Inferior parietal cortex (tissue), 1 donor: Measurements from ENCODE around the gene SMYD3.
"Not testable (repeated sequence)": the region's sequence is repeated elsewhere in the genome, so short reads cannot be mapped to it uniquely, and the experiment has no call there.

Experiments used
- DNase-seq: peaks from one replicate; pipeline ENCODE4 v3.0.0-alpha.2; 2016; ENCODE audit errors: extremely low spot score

Gene SMYD3

DNA sequence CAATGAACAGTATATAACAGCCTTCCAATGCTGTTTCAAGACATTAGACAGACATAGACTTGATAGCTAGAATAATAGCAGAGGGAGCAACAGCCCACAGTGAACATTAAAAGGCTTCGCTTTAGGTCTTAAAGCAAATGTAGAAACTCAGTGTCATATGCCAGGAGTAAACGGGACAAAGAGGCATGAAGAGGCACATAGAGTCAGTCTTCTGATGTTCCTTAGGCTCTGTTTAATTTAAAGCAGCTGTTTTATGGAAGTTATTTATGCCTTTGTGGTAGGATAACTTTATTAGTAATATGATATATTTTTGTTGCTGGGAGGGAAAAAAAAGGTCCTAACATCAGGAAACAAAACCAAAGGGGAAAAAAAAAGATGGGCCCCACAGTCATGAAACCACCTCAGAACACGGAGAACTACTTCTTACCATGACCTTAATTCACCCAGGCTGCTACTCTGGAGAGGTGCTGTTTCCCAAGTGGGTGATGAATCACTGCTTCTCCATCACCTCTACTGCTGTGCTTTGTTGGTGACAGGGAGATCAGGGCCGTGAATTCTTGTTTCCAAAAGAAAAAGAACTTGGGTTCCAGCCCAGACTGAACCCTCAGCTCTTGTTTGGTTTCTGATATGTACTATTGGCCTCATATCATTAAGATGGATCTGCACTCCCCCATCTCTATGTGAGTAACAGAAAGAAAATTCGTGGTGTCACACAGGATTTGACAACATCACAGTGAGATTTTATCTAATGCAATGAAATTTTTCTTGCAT lies 735.4 kb downstream of the SMYD3 start:
- DNase-seq, result no peak

- no peak for DNase-seq
Observed at GRCh38 chr1:245770156-245770555, 736.9 kb downstream of the SMYD3 start.

GRCh38 chr1:245768596-245768995 lies 738.5 kb downstream of the SMYD3 start:
- DNase-seq, result no peak

GRCh38 chr1:245765230-245766000 lies 741.7 kb downstream of the SMYD3 start:
- DNase-seq, result no peak

DNA sequence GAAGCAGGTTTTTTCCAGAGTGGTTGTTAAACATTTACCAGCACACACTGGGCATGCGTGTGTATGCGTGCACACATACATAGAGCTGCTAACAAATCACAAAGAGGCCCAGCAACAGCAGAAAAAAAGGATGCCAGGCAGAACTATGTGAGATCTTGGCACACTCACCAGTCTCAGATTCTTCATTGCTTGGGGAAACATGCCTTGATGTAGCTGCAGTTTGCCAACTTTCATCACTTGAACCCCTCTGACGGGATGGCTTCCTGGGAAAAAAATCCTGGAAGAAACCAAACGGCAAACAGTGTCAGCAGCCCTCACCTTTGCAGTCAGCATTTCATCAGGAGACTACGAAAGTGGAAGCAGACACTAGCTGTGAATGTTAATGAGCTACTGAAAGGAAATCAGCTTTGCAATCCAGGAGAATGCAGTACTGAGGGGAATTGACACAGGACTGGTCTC lies 743.2 kb downstream of the SMYD3 start:
- no peak for DNase-seq

DNA sequence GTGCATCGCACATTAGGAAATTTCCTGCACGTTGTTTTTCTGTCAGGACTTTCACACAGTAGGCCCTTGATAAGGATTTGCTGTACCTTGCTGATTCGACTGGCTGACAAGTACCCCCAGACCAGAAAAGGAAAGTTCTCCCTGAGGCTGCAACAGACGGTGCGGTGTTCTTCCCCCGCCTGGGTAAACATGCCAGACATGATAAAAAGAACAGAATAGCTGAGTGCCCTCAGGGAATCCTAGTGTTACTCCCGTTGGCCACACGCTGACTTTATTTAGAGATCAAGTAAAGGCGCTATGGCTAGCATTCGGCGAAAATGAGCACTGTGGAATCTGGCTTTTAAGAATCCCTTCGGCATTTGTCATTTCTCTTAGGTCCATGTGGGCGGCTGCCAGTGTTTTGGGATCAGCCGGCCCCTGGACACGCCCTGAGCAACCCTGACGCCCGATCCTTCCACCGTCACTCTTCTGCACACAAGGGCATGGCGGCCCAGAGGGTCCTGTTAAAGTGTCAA lies 744.6 kb downstream of the SMYD3 start:
- DNase-seq, result no peak

DNA sequence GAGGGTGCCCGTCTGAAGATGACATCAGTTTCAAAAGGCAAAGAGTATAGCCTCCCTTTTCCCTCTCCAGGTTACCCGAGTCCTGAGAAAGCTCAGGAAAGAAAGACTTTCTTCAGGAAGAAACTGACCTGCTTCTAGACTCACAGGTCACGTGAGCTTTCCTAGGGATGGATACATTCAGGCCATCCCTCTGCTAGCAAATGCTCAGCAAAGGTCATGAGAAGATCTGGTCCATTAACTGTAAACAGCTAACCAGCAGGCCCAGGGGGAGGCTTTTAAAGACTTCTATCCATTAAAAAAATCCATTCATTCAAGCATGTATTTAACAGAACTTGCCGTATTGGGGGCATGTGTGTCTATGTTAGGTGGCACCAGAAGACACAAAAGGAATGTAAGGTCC lies 746.8 kb downstream of the SMYD3 start:
- DNase-seq, result no peak

- no peak for DNase-seq
Observed at GRCh38 chr1:245754463-245754961, 752.6 kb downstream of the SMYD3 start.

DNA sequence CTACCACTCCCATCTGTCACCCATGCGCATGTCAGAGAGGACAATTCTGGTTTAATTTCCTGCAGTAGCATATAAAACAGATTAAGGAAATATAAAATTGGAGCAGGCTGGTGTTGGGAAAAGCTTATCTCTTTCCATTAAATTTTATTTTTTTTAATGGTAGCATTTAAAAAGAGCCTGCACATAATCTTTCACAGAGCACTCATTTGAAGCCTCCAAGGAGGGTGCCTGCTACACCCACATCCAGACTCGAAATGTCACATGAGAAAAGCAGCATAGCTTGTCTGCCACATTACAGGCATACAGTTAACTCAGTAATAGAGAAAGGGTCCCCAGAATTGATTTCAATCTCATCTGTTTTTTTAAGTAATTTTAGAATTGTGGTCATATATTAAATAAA lies 753.3 kb downstream of the SMYD3 start:
- no peak for DNase-seq

- DNase-seq, result no peak
Observed at GRCh38 chr1:245752561-245752960, 754.5 kb downstream of the SMYD3 start.

DNA sequence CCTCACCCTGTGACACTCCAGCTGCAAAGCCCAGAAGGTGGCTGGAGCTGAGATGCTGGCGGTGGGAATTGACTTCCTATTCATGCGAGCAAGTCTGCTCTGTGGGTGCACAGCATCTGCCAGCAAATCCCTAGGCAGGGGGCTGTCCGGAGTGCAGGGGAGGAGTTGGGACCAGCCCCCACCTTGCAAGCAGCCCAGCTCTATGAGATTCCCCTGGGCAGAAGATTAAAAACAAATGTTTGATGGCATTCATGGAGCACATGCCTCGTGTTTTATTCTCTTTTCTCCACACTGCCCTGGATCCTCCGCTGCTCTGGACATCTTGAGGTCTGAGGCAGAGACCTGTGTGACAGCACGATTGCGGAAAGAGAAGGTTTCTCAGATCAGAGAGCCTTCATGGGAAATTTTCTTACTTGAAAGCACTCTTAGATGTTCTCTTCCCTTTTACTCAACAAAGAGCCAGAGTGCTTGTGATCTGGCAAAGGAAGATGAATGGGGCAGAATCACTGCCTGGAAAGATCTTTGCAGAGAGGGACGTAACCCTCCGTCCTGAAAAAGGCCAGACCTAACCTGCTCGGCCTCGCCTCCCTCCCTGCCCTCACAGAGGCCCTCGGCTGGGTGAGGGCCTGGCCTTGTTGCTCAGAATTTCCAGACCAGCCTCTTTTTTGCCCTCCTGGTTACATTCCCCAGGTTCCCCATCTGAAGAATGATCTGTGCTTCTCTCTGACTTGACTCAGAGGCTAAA lies 755.2 kb downstream of the SMYD3 start:
- no peak for DNase-seq

GRCh38 chr1:245751116-245751515 lies 756.0 kb downstream of the SMYD3 start:
- DNase-seq, result no peak

- no peak for DNase-seq
Observed at GRCh38 chr1:245750261-245750660, 756.8 kb downstream of the SMYD3 start.

GRCh38 chr1:245749053-245749452 lies 758.0 kb downstream of the SMYD3 start:
- no peak for DNase-seq

GRCh38 chr1:245748646-245749045 lies 758.4 kb downstream of the SMYD3 start:
- no peak for DNase-seq

- DNase-seq, result no peak
Observed at GRCh38 chr1:245748240-245748639, 758.8 kb downstream of the SMYD3 start.

- DNase-seq, result no peak
Observed at GRCh38 chr1:245742896-245743295, 764.2 kb downstream of the SMYD3 start.

- not testable (repeated sequence) for DNase-seq
Observed at GRCh38 chr1:245740336-245740735, 766.7 kb downstream of the SMYD3 start.

GRCh38 chr1:245730801-245731200 lies 776.3 kb downstream of the SMYD3 start:
- no peak for DNase-seq

GRCh38 chr1:245728035-245728434 lies 779.0 kb downstream of the SMYD3 start:
- DNase-seq, result not testable (repeated sequence)

DNA sequence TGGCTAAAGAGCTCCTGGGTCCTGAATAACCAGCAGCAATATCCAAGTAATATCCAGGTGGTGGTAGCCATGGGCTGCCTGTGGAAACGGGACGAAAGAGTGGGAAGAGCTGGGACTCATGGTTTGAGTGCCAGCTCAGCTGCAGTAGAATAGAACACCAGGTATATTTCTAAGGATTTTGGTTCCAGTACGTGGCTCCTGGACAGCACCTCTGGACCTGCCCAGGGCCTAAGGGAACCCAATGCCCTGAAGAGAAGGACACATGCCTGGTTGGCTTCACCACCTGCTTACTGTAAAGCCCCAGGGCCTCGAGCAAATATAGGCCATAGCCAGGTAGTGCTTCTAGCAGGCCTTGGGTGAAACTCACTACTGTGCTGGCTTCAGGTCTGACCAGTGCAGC lies 785.6 kb downstream of the SMYD3 start:
- no peak for DNase-seq

DNA sequence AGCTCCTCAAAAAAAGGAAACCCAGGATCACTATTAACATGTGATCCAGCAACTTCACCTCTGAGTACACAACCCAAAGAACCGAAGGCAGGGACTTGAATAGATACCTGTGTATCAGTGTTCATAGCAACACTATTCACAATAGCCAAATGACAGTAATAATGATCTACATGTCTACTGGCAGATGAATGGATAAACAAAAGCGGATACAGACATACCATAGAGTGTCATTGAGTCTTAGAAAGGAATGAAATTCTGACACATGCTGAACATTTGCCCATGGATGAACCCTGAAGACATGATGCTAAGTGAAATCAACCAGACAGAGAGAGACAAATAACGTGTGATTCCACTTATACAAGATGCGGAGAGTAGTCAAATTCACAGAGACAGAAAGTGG lies 788.1 kb downstream of the SMYD3 start:
- DNase-seq, result no peak
